Measurements from ENCODE around the gene FITM1.

FITM1 gene

GRCh38 chr14:24130717-24131548 lies 474 bp downstream of the FITM1 start:
- Histone ChIP-seq H2AFZ (ENCODE audit: low read length) (no peak overlapping the region), H3K4me1 (ENCODE audit: insufficient read depth, low read length, severe bottlenecking) (peaks cover 18% of the 10 kb centered on the region), H3K9me3 (ENCODE audit: low read length) (no peaks in the 10 kb centered on the region), H3K9ac (ENCODE audit: low read length) (no peak overlapping the region), H3K9me2 (ENCODE audit: low read depth, low read length) (no peaks in the 10 kb centered on the region), H3K4me2 (ENCODE audit: low read length) (no peak overlapping the region), H3K27me3 (ENCODE audit: insufficient read depth, low read length) (no peaks in the 10 kb centered on the region), H3K79me2 (ENCODE audit: insufficient read depth, low read length) (no peaks in the 10 kb centered on the region), H3K36me3 (ENCODE audit: insufficient read depth, low read length) (no peaks in the 10 kb centered on the region), H3K27ac (ENCODE audit: low read depth, low read length, poor library complexity, severe bottlenecking) (no peak overlapping the region), H3K4me3 (ENCODE audit: low read depth, low read length, poor library complexity, severe bottlenecking) (no peak overlapping the region), H3F3A (ENCODE audit: insufficient read depth, low read length) (no peaks in the 10 kb centered on the region), H4K20me1 (ENCODE audit: insufficient read depth, low read length) (no peaks in the 10 kb centered on the region)
- TF ChIP-seq EZH2 (IDR thresholded peaks at IDR 0.05; ENCODE audit: borderline replicate concordance, low read length) (no peak), CTCF (IDR thresholded peaks at IDR 0.05; ENCODE audit: low read length) (no peak)

- Histone ChIP-seq H3K4me2 (ENCODE audit: low read length) (no peak overlapping the region), H3K4me3 (ENCODE audit: low read depth, low read length, poor library complexity, severe bottlenecking) (no peak overlapping the region), H3F3A (ENCODE audit: insufficient read depth, low read length) (no peaks in the 10 kb centered on the region), H3K4me1 (ENCODE audit: insufficient read depth, low read length, severe bottlenecking) (peaks cover 19% of the 10 kb centered on the region), H3K27ac (ENCODE audit: low read depth, low read length, poor library complexity, severe bottlenecking) (no peak overlapping the region), H3K9ac (ENCODE audit: low read length) (no peak overlapping the region), H4K20me1 (ENCODE audit: insufficient read depth, low read length) (no peaks in the 10 kb centered on the region), H3K36me3 (ENCODE audit: insufficient read depth, low read length) (no peaks in the 10 kb centered on the region), H3K27me3 (ENCODE audit: insufficient read depth, low read length) (no peaks in the 10 kb centered on the region), H3K79me2 (ENCODE audit: insufficient read depth, low read length) (no peaks in the 10 kb centered on the region), H3K9me2 (ENCODE audit: low read depth, low read length) (no peaks in the 10 kb centered on the region), H2AFZ (ENCODE audit: low read length) (no peak overlapping the region), H3K9me3 (ENCODE audit: low read length) (no peaks in the 10 kb centered on the region)
- TF ChIP-seq EZH2 (IDR thresholded peaks at IDR 0.05; ENCODE audit: borderline replicate concordance, low read length) = no peak
- no peak for TF ChIP-seq CTCF (IDR thresholded peaks at IDR 0.05; ENCODE audit: low read length)
Measured at GRCh38 chr14:24131549-24131966, 1.1 kb downstream of the FITM1 start.

GRCh38 chr14:24132061-24132685 lies 1.7 kb downstream of the FITM1 start:
- H3K27ac ChIP-seq (ENCODE audit: low read depth, low read length, poor library complexity, severe bottlenecking) = no peak overlapping the region
- H3K4me2 ChIP-seq (ENCODE audit: low read length) = peak overlapping the region; percentile 20; the same call in 1 of the 2 replicates
- TF ChIP-seq EZH2 (IDR thresholded peaks at IDR 0.05; ENCODE audit: borderline replicate concordance, low read length) (no peak), CTCF (IDR thresholded peaks at IDR 0.05; ENCODE audit: low read length) (no peak)
- H3K27me3 ChIP-seq (ENCODE audit: insufficient read depth, low read length) = no peaks in the 10 kb centered on the region
- H3K9me2 ChIP-seq (ENCODE audit: low read depth, low read length) = no peaks in the 10 kb centered on the region
- H3K4me3 ChIP-seq (ENCODE audit: low read depth, low read length, poor library complexity, severe bottlenecking) = no peak overlapping the region
- no peaks in the 10 kb centered on the region for H3K9me3 ChIP-seq (ENCODE audit: low read length)
- no peaks in the 10 kb centered on the region for H3K79me2 ChIP-seq (ENCODE audit: insufficient read depth, low read length)
- no peaks in the 10 kb centered on the region for H4K20me1 ChIP-seq (ENCODE audit: insufficient read depth, low read length)
- peaks cover 25% of the 10 kb centered on the region for H3K4me1 ChIP-seq (ENCODE audit: insufficient read depth, low read length, severe bottlenecking)
- H2AFZ ChIP-seq (ENCODE audit: low read length) = no peak overlapping the region
- no peak overlapping the region; the same call in 1 of the 2 replicates for H3K9ac ChIP-seq (ENCODE audit: low read length)
- H3F3A ChIP-seq (ENCODE audit: insufficient read depth, low read length) = no peaks in the 10 kb centered on the region
- peaks cover 1% of the 10 kb centered on the region; the same call in 1 of the 2 replicates for H3K36me3 ChIP-seq (ENCODE audit: insufficient read depth, low read length)
